Spinal cord (tissue), 10 donors: ENCODE data around the gene EID1. TPM values are rescaled to one million over a fixed set of nuclear protein-coding genes. Genes with fewer than 3 reads are reported as not detected.
"Not testable (repeated sequence)": the region's sequence is repeated elsewhere in the genome, so short reads cannot be mapped to it uniquely, and the experiment has no call there.

ENCODE experiments used
- DNase-seq, 6 donors: peaks; one replicate each; pipeline versions ENCODE4 v3.0.0 to v3.0.0-alpha.2; 2013 to 2015; ENCODE audit warnings: low spot score in 6 of 6, low read depth in 4 of 6
- H3K27ac ChIP-seq: one replicate; pipeline ENCODE4 v1.5.1; 2013; ENCODE audit warnings: low read depth, low read length, control low read depth
- H3K27me3 ChIP-seq: one replicate; pipeline ENCODE4 v1.6.1; 2013; ENCODE audit warnings: low read length; ENCODE audit not compliant: control insufficient read depth, insufficient read depth
- H3K36me3 ChIP-seq: one replicate; pipeline ENCODE4 v1.6.1; 2013; ENCODE audit warnings: low read length; ENCODE audit not compliant: control insufficient read depth, insufficient read depth
- H3K4me1 ChIP-seq: one replicate; pipeline ENCODE4 v1.6.1; 2013; ENCODE audit warnings: low read length; ENCODE audit not compliant: control insufficient read depth, insufficient read depth
- H3K4me3 ChIP-seq: one replicate; pipeline ENCODE4 v1.5.1; 2013; ENCODE audit warnings: low read depth, low read length, control low read depth
- H3K9me3 ChIP-seq: one replicate; pipeline ENCODE4 v1.6.1; 2013; ENCODE audit warnings: low read length; ENCODE audit not compliant: control insufficient read depth, insufficient read depth
- WGBS: methylation state at CpG from one replicate; pipeline ENCODE4 v1.1.5; 2013; ENCODE audit warnings: missing lambda C conversion rate; ENCODE audit not compliant: insufficient coverage; 5-methylcytosine and 5-hydroxymethylcytosine counted together
- polyA plus RNA-seq, 2 donors: library from polyadenylated mRNA; unstranded; fragments of 120-200 nt; gene quantifications; one replicate each; pipeline ENCODE4 v1.2.1, GENCODE V29; 2013; ENCODE audit not compliant: insufficient read length in 2 of 2
- total RNA-seq, 2 donors: library from RNA; depleted of rRNA in 1 of 2; stranded (reverse); fragments of 120-200 nt in 1 of 2; fragments of >200 nt in 1 of 2; gene quantifications; one replicate each; pipeline versions ENCODE4 v1.2.3 to v1.2.4, GENCODE V29; 2013 to 2014
- donor health status: healthy.

The EID1 gene
- total and polyA plus RNA-seq, 4 donors: 241 to 470 (median 386) TPM

DNA sequence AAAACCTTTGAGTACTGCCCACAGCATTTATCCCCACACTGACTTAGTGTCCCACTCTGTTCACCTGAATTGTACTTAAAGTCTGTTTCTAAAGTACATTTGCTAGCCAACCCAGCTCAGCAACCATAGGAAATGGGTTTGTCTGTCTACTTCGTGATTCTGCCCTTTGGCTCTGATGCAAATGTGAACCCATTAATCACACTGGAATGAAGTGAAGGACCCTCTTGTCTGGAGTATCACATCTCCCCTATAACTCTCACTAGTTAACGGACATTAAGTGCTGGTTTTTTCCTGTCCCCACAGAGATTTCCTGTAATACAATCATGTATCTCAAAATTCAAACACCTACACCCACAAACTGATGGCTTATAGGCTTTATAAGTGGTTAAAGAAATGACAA lies 20.5 kb downstream of the EID1 start:
- Histone ChIP-seq H3K4me1 (peaks cover 6% of the 10 kb centered on the region), H3K27ac (peak overlapping the region; percentile 98), H3K27me3 (no peaks in the 10 kb centered on the region), H3K4me3 (peak overlapping the region; percentile 44), H3K36me3 (no peaks in the 10 kb centered on the region), H3K9me3 (no peaks in the 10 kb centered on the region)
- WGBS: 0% methylated on average over 1 of the region's 2 CpGs
- no peak for DNase-seq

DNA sequence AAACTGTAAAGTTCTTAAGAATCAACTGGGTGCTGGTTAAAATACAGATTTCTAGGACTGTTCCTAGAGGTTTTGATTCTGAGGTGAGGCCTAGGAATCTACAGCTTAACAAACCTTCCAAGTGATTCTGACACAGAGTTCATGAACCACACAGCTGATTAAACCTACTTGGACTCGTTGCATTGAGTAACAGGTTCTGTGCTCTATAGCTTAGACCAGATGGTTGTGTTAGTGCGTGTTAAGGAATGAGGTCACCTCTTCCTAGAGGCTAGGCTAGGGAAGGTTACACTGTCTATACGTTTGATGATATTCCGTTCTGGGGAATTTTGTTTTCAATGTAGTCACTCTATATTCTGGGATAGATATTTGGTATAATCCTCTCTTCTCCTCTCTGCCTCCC lies 21.9 kb downstream of the EID1 start:
- WGBS: no CpG with 5 or more reads among the region's 4 CpGs
- H3K36me3 ChIP-seq: no peaks in the 10 kb centered on the region

DNA sequence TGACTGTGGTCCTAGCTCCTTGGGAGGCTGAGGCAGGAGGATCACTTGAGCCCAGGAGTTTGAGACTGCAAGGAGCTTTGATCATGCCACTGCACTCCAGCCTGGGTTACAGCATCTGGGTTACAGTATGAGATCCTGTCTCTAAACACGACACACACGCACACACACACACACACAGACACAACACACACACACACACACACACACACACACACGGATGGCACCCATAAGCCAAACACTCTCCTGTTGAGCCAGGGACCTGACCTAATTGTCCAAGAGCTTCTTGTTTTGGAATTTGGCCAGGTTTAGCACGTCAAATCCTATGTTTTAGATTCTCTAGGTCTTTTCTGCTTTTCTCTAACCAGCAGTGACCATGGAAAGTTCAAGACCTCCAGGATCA lies 26.8 kb downstream of the EID1 start:
- Histone ChIP-seq H3K4me3 (no peak overlapping the region), H3K4me1 (no peaks in the 10 kb centered on the region), H3K27me3 (no peaks in the 10 kb centered on the region), H3K27ac (no peak overlapping the region), H3K9me3 (no peaks in the 10 kb centered on the region), H3K36me3 (no peaks in the 10 kb centered on the region)
- DNase-seq: no peak
- 87% methylated on average over 4 of the region's 4 CpGs for WGBS

More for the DNA sequence above, 21.9 kb downstream of the EID1 start:
- H3K4me1 ChIP-seq: peaks cover 6% of the 10 kb centered on the region
- H3K4me3 ChIP-seq: no peak overlapping the region
- no peaks in the 10 kb centered on the region for H3K9me3 ChIP-seq
- H3K27ac ChIP-seq: peak overlapping the region; percentile 7
- H3K27me3 ChIP-seq: no peaks in the 10 kb centered on the region
- no peak for DNase-seq

DNA sequence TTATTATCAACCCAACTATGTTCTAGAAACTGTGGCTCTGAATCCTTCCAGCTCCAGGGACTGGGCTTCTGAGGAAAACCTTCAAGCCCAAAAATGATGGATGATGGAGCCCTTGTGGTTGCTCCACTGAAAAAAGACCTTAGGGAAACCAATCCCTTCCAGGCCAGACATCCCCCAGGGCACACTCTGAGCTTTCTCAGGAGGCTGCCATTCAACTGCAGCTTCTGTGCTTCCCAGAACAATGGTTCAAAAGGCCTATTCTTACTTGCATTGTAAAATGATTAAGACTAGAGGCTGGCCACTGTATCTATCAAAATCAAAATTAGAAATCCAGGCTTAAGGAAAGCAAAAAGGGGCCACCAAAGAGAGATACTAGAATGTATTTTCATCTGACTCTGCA lies 27.3 kb downstream of the EID1 start:
- Histone ChIP-seq H3K4me1 (no peaks in the 10 kb centered on the region), H3K9me3 (no peaks in the 10 kb centered on the region), H3K27ac (no peak overlapping the region), H3K27me3 (no peaks in the 10 kb centered on the region), H3K36me3 (no peaks in the 10 kb centered on the region), H3K4me3 (no peak overlapping the region)
- DNase-seq: no peak

DNA sequence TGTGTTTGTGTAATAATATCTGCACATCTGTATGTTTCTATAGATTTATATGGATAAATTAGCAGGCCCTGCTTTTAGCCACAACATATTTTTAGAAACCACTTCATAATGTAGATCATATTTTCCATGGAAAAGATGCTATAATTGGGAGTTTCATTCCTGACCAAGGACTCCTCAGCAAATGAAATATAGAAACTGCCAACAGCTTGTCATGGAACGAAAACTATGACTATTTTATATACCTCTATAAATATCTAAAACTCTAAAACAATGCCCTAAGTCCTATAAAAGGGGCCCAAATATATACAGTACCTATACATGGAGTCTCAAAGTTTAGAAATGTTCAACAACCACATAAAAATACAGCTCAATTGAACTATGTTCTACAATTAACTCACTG lies 27.9 kb downstream of the EID1 start:
- no peak for DNase-seq
- no peaks in the 10 kb centered on the region for H3K27me3 ChIP-seq
- H3K27ac ChIP-seq: no peak overlapping the region
- H3K4me1 ChIP-seq: no peaks in the 10 kb centered on the region
- no CpG with 5 or more reads among the region's 1 CpG for WGBS
- H3K9me3 ChIP-seq: no peaks in the 10 kb centered on the region
- H3K4me3 ChIP-seq: no peak overlapping the region
- no peaks in the 10 kb centered on the region for H3K36me3 ChIP-seq

DNA sequence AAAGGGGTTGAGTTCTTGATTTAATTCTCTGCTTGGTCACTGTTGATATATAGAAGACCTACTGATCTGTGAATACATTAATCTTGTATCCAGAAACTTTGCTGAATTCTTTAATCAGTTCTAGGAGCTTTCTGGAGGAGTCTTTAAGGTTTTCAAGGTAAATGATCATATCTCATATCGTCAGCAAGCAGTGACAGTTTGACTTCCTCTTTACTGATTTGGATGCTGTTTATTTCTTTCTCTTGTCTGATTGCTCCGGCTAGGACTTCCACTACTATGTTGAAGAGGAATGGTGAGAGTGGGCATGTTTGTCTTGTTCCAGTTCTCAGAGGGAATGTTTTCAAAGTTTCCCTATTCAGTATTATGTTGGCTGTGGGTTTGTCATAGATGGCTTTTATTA lies 31.4 kb downstream of the EID1 start:
- H3K27ac ChIP-seq, H3K9me3 ChIP-seq, H3K27me3 ChIP-seq, H3K36me3 ChIP-seq, H3K4me3 ChIP-seq, DNase-seq, H3K4me1 ChIP-seq: not testable (repeated sequence)
- WGBS: no CpG with 5 or more reads among the region's 2 CpGs

DNA sequence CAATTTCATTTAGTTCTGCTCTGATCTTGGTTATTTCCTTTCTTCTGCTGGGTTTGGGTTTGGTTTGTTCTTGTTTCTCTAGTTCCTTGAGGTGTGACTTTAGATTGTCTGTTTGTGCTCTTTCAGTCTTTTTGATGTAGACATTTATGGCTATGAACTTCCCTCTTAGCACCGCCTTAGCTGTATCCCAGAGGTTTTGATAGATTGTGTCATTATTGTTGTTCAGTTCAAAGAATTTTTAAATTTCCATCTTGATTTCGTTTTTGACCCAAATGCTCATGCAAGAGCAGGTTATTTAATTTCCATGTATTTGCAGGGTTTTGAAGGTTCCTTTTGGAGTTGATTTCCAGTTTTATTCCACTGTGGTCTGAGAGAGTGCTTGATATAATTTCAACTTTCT lies 32.6 kb downstream of the EID1 start:
- not testable (repeated sequence) for H3K9me3 ChIP-seq, DNase-seq, H3K27me3 ChIP-seq, H3K4me3 ChIP-seq, H3K4me1 ChIP-seq, H3K36me3 ChIP-seq, H3K27ac ChIP-seq
- no CpG with 5 or more reads among the region's 2 CpGs for WGBS

DNA sequence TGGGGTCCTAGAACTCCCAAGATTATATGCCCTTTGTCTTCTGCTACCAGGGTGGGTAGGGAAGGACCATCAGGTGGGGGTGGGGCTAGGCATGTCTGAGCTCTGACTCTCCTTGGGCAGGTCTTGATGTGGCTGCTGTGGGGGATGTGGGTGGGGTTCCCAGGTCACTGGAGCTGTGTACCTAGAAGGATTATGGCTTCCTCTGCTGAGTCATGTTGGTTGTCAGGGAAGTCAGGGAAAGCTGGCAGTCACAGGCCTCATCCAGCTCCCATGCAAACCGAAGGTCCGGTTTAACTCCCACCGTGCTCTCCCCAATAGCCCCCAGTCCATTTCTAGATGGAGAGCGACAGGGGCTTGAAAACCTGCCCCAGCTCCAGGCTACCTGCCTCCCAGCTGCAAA lies 35.2 kb downstream of the EID1 start:
- H3K4me1 ChIP-seq: no peaks in the 10 kb centered on the region
- DNase-seq: no peak
- no peak overlapping the region for H3K4me3 ChIP-seq
- WGBS: 97% methylated on average over 4 of the region's 4 CpGs
- no peaks in the 10 kb centered on the region for H3K9me3 ChIP-seq
- no peaks in the 10 kb centered on the region for H3K27me3 ChIP-seq
- no peak overlapping the region for H3K27ac ChIP-seq
- H3K36me3 ChIP-seq: no peaks in the 10 kb centered on the region

DNA sequence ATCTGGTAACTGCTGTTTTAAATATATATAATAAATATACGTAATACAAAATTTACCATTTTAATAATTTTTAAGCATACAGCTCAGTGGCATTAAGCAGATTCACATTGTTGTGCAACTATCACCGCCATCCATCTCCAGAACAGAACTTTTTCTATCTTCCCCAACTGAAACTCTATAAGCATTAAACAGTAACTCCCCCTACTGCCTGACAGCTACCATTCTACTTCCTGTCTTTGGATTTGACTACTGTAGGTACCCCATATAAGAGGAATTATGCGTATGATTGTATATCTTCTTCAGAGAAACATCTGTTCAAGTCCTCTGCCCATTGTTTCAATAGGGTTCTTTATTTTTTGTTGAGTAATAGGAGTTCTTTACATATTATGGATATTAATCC lies 36.8 kb downstream of the EID1 start:
- WGBS: 100% methylated on average over 1 of the region's 3 CpGs
- H3K9me3 ChIP-seq: no peaks in the 10 kb centered on the region

DNA sequence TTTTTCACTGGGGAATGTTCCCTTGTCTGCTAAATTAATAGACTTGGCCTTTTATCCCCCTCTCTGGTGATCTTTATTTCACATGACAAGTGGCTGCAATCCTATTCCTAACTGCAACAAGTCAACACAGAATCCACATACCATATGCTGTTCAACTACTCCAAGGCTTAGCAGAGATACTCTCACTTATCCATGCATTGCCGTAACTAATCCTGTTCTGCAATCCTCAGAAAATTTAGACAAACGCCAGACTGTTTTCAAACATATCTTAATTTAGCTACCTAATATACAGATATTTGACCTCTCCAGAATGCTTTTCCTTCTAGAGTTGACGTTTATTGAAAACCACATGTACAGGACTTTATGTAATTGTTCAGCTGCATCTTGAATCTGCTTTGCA lies 37.9 kb downstream of the EID1 start:
- H3K4me3 ChIP-seq: no peak overlapping the region
- H3K36me3 ChIP-seq: no peaks in the 10 kb centered on the region
- no peak for DNase-seq
- no peak overlapping the region for H3K27ac ChIP-seq
- no peaks in the 10 kb centered on the region for H3K27me3 ChIP-seq
- H3K4me1 ChIP-seq: no peaks in the 10 kb centered on the region
- WGBS: 85% methylated on average over 3 of the region's 3 CpGs
- no peaks in the 10 kb centered on the region for H3K9me3 ChIP-seq

More for the DNA sequence above, 36.8 kb downstream of the EID1 start:
- Histone ChIP-seq H3K4me3 (no peak overlapping the region), H3K27me3 (no peaks in the 10 kb centered on the region), H3K36me3 (no peaks in the 10 kb centered on the region), H3K27ac (no peak overlapping the region), H3K4me1 (no peaks in the 10 kb centered on the region)
- DNase-seq: no peak
